CD8-positive, alpha-beta memory T cell (primary cell): ENCODE results near the gene NPM3. TPM values are rescaled to one million over a fixed set of nuclear protein-coding genes. Genes with fewer than 3 reads are reported as not detected.

Experiments used
- CTCF ChIA-PET: fragments of 350-600 bp; sonication (Branson Sonifier 250); formaldehyde crosslinking; loops from one replicate; lab custom pipeline; 2021; ENCODE audit warnings: antibody characterized with exemption; lab: Charles Lee
- POLR2A ChIA-PET: fragments of 350-600 bp; sonication (Branson Sonifier 250); formaldehyde crosslinking; loops from one replicate; lab custom pipeline; 2021; ENCODE audit warnings: antibody characterized with exemption; lab: Charles Lee
- DNase-seq, 5 donors: peaks; one replicate each; pipeline versions ENCODE4 v3.0.0 to v3.0.0-alpha.2; 2020 to 2022; ENCODE audit warnings: mixed read lengths in 1 of 5
- H3K27ac ChIP-seq: one replicate; pipeline ENCODE4 v1.7.0; 2013; ENCODE audit warnings: low read depth, mild to moderate bottlenecking, low read length, moderate library complexity
- H3K27me3 ChIP-seq: 2 replicates; pipeline ENCODE4 v1.7.0; 2013; ENCODE audit warnings: low read length, mild to moderate bottlenecking; ENCODE audit not compliant: insufficient read depth, poor library complexity, severe bottlenecking
- H3K36me3 ChIP-seq: 2 replicates; pipeline ENCODE4 v1.7.0; 2013; ENCODE audit warnings: mild to moderate bottlenecking, low read length, moderate library complexity; ENCODE audit not compliant: insufficient read depth
- H3K4me1 ChIP-seq: 2 replicates; pipeline ENCODE4 v1.7.0; 2013; ENCODE audit warnings: mild to moderate bottlenecking, low read length, moderate library complexity; ENCODE audit not compliant: insufficient read depth
- H3K4me3 ChIP-seq: 2 replicates; pipeline ENCODE4 v1.7.0; 2013; ENCODE audit warnings: mild to moderate bottlenecking, low read length
- H3K9me3 ChIP-seq: 2 replicates; pipeline ENCODE4 v1.7.0; 2013; ENCODE audit warnings: mild to moderate bottlenecking, low read length
- H3K27ac Mint-ChIP-seq, 8 donors: one replicate each; pipeline ENCODE4 v1.8.0; 2020 to 2021; ENCODE audit warnings: mixed read lengths in 8 of 8, mild to moderate bottlenecking in 6 of 8, inconsistent platforms in 3 of 8, moderate library complexity in 3 of 8
- H3K27me3 Mint-ChIP-seq, 2 donors: one replicate each; pipeline ENCODE4 v1.8.0; 2020 to 2021; ENCODE audit warnings: mixed read lengths in 2 of 2, mild to moderate bottlenecking in 1 of 2, moderate library complexity in 1 of 2
- H3K36me3 Mint-ChIP-seq, 3 donors: one replicate each; pipeline ENCODE4 v1.8.0; 2020 to 2021; ENCODE audit warnings: mixed read lengths in 3 of 3, inconsistent platforms in 1 of 3, mild to moderate bottlenecking in 1 of 3
- H3K4me1 Mint-ChIP-seq, 3 donors: one replicate each; pipeline ENCODE4 v1.8.0; 2020 to 2021; ENCODE audit warnings: mixed read lengths in 3 of 3, inconsistent platforms in 1 of 3, mild to moderate bottlenecking in 1 of 3
- H3K4me3 Mint-ChIP-seq, 7 donors: one replicate each; pipeline ENCODE4 v1.8.0; 2020 to 2021; ENCODE audit warnings: mixed read lengths in 7 of 7, mild to moderate bottlenecking in 6 of 7, moderate library complexity in 4 of 7, inconsistent platforms in 2 of 7
- H3K9me3 Mint-ChIP-seq, 5 donors: one replicate each; pipeline ENCODE4 v1.8.0; 2020 to 2022; ENCODE audit warnings: mixed read lengths in 5 of 5, mild to moderate bottlenecking in 3 of 5, moderate library complexity in 2 of 5, inconsistent platforms in 1 of 5
- polyA plus RNA-seq: library from polyadenylated mRNA; unstranded; fragments of 300-500 nt; fragmentation: Illumina TruSeq; gene quantifications from one replicate; pipeline ENCODE4 v1.2.3, GENCODE V29; 2021
- total RNA-seq, 2 experiments: library from RNA; stranded (reverse); gene quantifications; one replicate each; pipeline ENCODE4 v1.2.3, GENCODE V29; 2021

The NPM3 gene
- total and polyA plus RNA-seq, 3 experiments from 2014 or later = 7.5 to 217 (median 209) TPM

GRCh38 chr10:101744267-101744666 lies 39.0 kb downstream of the NPM3 start:
- no peaks in the 10 kb centered on the region for H3K4me1 Mint-ChIP-seq
- ChIA-PET POLR2A (no interaction called here), CTCF (no interaction called here)
- H3K9me3 ChIP-seq = no peaks in the 10 kb centered on the region
- no peaks in the 10 kb centered on the region for H3K9me3 Mint-ChIP-seq
- H3K27me3 Mint-ChIP-seq = peaks cover 6 to 22% of the 10 kb centered on the region in 2 donors
- H3K4me1 ChIP-seq = no peaks in the 10 kb centered on the region
- no peaks in the 10 kb centered on the region for H3K27me3 ChIP-seq
- H3K4me3 ChIP-seq = no peak overlapping the region
- no peak overlapping the region for H3K27ac Mint-ChIP-seq
- no peaks in the 10 kb centered on the region for H3K36me3 ChIP-seq
- no peak overlapping the region for H3K4me3 Mint-ChIP-seq
- no peak for DNase-seq
- no peak overlapping the region for H3K27ac ChIP-seq
- H3K36me3 Mint-ChIP-seq = no peaks in the 10 kb centered on the region

DNA sequence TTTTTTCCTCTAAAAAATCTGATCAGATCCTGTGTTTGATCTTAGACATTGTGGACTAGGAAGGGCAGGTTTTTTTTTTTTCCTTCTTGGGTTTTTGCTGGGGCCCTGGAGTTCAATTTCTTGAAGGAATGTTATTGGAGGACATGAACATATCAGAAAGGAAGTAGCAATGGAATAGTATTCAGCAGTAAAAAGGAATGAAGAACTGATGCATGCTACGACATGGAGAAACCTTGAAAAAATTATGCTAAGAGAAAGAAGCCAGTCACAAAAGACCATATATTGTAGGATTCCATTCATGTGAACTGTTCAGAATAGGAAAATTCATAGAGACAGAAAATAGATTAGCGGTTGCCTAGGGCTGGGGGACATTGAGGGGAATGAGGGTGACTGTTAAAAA lies 41.3 kb downstream of the NPM3 start:
- CTCF ChIA-PET = interaction anchor here (1.0 kb wide), 1 partner anchor 31 kb away, joined by 3 read pairs; no protein-coding TSS in a partner anchor
- no peaks in the 10 kb centered on the region for H3K4me1 Mint-ChIP-seq
- POLR2A ChIA-PET = no interaction called here

DNA sequence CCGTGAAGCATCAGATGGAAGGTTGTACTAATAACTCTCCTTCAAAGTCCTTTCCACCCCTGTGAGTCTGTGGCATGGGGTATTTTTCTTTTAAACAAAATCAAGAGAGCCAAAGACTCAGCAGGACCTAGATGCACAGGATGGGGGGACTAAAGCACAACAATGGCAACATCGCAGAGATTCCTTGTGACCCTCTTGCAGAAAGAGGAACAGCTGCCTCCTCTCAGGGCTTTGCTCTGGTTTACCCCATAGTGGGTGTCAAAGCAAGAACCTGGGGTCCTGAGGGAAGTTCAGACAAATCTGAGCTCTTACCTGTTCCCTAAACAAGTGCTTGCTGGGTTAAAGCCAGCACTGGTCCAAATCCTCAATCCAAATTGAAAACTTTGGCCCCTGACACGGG lies 46.6 kb downstream of the NPM3 start:
- Mint-ChIP-seq H3K27ac (no peak overlapping the region), H3K36me3 (no peaks in the 10 kb centered on the region), H3K9me3 (no peaks in the 10 kb centered on the region), H3K4me1 (no peaks in the 10 kb centered on the region), H3K4me3 (no peak overlapping the region), H3K27me3 (peaks cover 11 to 26% of the 10 kb centered on the region in 2 donors)
- ChIA-PET CTCF (interaction anchor here (1.7 kb wide), 1 partner anchor 14 kb away, joined by 5 read pairs; no protein-coding TSS in a partner anchor), POLR2A (no interaction called here)
- no peak overlapping the region for H3K27ac ChIP-seq
- H3K4me1 ChIP-seq = no peaks in the 10 kb centered on the region
- no peaks in the 10 kb centered on the region for H3K27me3 ChIP-seq
- H3K9me3 ChIP-seq = no peaks in the 10 kb centered on the region
- H3K36me3 ChIP-seq = no peaks in the 10 kb centered on the region
- no peak for DNase-seq
- H3K4me3 ChIP-seq = no peak overlapping the region

More for the DNA sequence above, 41.3 kb downstream of the NPM3 start:
- Mint-ChIP-seq H3K9me3 (no peaks in the 10 kb centered on the region), H3K27ac (no peak overlapping the region), H3K4me3 (no peak overlapping the region), H3K36me3 (no peaks in the 10 kb centered on the region), H3K27me3 (peaks cover 6 to 22% of the 10 kb centered on the region in 2 donors)
- DNase-seq = no peak
- Histone ChIP-seq H3K36me3 (no peaks in the 10 kb centered on the region), H3K4me3 (no peak overlapping the region), H3K27me3 (no peaks in the 10 kb centered on the region), H3K9me3 (no peaks in the 10 kb centered on the region), H3K27ac (no peak overlapping the region), H3K4me1 (no peaks in the 10 kb centered on the region)

DNA sequence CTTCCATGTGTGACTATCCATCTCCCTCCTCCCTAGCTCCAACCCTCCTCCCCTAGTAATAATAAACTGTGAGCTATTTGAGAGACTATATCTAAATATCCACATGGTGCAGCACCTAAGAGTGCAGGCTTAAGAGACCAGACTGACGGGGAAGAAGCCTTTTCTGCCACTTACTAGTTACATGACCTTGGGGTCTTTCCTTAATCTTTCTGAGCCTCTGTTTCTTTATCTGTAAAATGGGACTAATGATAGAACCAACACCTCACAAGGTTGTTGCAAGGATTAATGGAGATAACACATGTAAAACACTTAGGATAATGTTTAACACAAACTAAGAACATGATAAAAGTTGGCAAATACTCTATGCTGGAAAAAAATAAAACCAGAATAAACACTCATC lies 51.1 kb downstream of the NPM3 start:
- H3K36me3 ChIP-seq = no peaks in the 10 kb centered on the region
- ChIA-PET CTCF (no interaction called here), POLR2A (no interaction called here)
- H3K4me3 ChIP-seq = no peak overlapping the region
- DNase-seq = no peak
- no peaks in the 10 kb centered on the region for H3K4me1 ChIP-seq
- no peaks in the 10 kb centered on the region for H3K27me3 ChIP-seq
- Mint-ChIP-seq H3K4me3 (no peak overlapping the region), H3K36me3 (no peaks in the 10 kb centered on the region), H3K27ac (no peak overlapping the region), H3K9me3 (no peaks in the 10 kb centered on the region), H3K4me1 (no peaks in the 10 kb centered on the region), H3K27me3 (peaks cover 12 to 25% of the 10 kb centered on the region in 2 donors)
- no peaks in the 10 kb centered on the region for H3K9me3 ChIP-seq
- H3K27ac ChIP-seq = no peak overlapping the region

Other genes with a start within 250 kb of the NPM3 start
- 10 to 100 TPM; 30.9 to 32.6 TPM for gene POLL, start 195.2 kb downstream of the NPM3 start, total RNA-seq
- 15.9 TPM for gene POLL, start 195.2 kb downstream of the NPM3 start, polyA plus RNA-seq
- gene DPCD, start 195.1 kb downstream of the NPM3 start, total RNA-seq = 10 to 100 TPM; 21.0 to 22.6 TPM
- gene DPCD, start 195.1 kb downstream of the NPM3 start, polyA plus RNA-seq = 0.75 TPM
- 10 to 100 TPM; 44.2 to 54.4 TPM for gene FBXW4, start 88.3 kb downstream of the NPM3 start, total RNA-seq
- 13.1 TPM for gene FBXW4, start 88.3 kb downstream of the NPM3 start, polyA plus RNA-seq
- gene FGF8, start 7.3 kb downstream of the NPM3 start, total RNA-seq = not detected
- not detected for gene FGF8, start 7.3 kb downstream of the NPM3 start, polyA plus RNA-seq
- 100 to 1,000 TPM in 1 of 2 experiments, 10 to 100 TPM in 1; 95.8 to 109 TPM for gene OGA, start 35.0 kb upstream of the NPM3 start, total RNA-seq
- gene OGA, start 35.0 kb upstream of the NPM3 start, polyA plus RNA-seq = 45.7 TPM
- 1 to 10 TPM in 1 of 2 experiments, under 1 TPM in 1; 0.96 to 1.0 TPM for gene KCNIP2, start 60.4 kb upstream of the NPM3 start, total RNA-seq
- gene KCNIP2, start 60.4 kb upstream of the NPM3 start, polyA plus RNA-seq = not detected